HUES48 (cell line): ENCODE measurements around the gene UBFD1.
A peak's percentile ranks its signal among the peaks of the same experiment; 100 is the strongest.

Source experiments
- H3K27ac ChIP-seq: one replicate; pipeline ENCODE4 v1.7.0; 2013; ENCODE audit warnings: low read depth, low read length, inconsistent platforms
- H3K27me3 ChIP-seq: 2 replicates; pipeline ENCODE4 v1.6.1; 2013; ENCODE audit warnings: mild to moderate bottlenecking, low read length; ENCODE audit not compliant: control insufficient read depth, insufficient read depth
- H3K36me3 ChIP-seq: 2 replicates; pipeline ENCODE4 v1.6.1; 2013; ENCODE audit warnings: low read length; ENCODE audit not compliant: control insufficient read depth, insufficient read depth
- H3K4me1 ChIP-seq: 2 replicates; pipeline ENCODE4 v1.6.1; 2013; ENCODE audit warnings: mild to moderate bottlenecking, low read length; ENCODE audit not compliant: control insufficient read depth, insufficient read depth
- H3K4me3 ChIP-seq: 2 replicates; pipeline ENCODE4 v1.5.1; 2013; ENCODE audit warnings: mild to moderate bottlenecking, low read depth, low read length
- H3K9ac ChIP-seq: 2 replicates; pipeline ENCODE4 v1.6.1; 2013; ENCODE audit warnings: mild to moderate bottlenecking, low read depth, low read length, moderate library complexity
- H3K9me3 ChIP-seq: 2 replicates; pipeline ENCODE4 v1.6.1; 2013; ENCODE audit warnings: low read length; ENCODE audit not compliant: control insufficient read depth, insufficient read depth

Gene UBFD1

GRCh38 chr16:23549938-23550337 is 7.6 kb upstream of the UBFD1 start:
- Histone ChIP-seq H3K4me3 (no peak overlapping the region), H3K36me3 (peaks cover 77% of the 10 kb centered on the region), H3K27ac (no peak overlapping the region)

GRCh38 chr16:23552161-23552560 is 5.4 kb upstream of the UBFD1 start:
- H3K27me3 ChIP-seq, result no peaks in the 10 kb centered on the region
- H3K36me3 ChIP-seq, result peaks cover 55% of the 10 kb centered on the region
- H3K9me3 ChIP-seq, result no peaks in the 10 kb centered on the region
- no peak overlapping the region for H3K4me3 ChIP-seq
- H3K27ac ChIP-seq, result no peak overlapping the region
- H3K9ac ChIP-seq, result no peak overlapping the region
- H3K4me1 ChIP-seq, result no peaks in the 10 kb centered on the region

More at GRCh38 chr16:23549938-23550337, 7.6 kb upstream of the UBFD1 start:
- Histone ChIP-seq H3K9me3 (no peaks in the 10 kb centered on the region), H3K4me1 (no peaks in the 10 kb centered on the region), H3K27me3 (no peaks in the 10 kb centered on the region), H3K9ac (no peak overlapping the region)

GRCh38 chr16:23554536-23554935 is 3.0 kb upstream of the UBFD1 start:
- no peak overlapping the region for H3K27ac ChIP-seq

DNA sequence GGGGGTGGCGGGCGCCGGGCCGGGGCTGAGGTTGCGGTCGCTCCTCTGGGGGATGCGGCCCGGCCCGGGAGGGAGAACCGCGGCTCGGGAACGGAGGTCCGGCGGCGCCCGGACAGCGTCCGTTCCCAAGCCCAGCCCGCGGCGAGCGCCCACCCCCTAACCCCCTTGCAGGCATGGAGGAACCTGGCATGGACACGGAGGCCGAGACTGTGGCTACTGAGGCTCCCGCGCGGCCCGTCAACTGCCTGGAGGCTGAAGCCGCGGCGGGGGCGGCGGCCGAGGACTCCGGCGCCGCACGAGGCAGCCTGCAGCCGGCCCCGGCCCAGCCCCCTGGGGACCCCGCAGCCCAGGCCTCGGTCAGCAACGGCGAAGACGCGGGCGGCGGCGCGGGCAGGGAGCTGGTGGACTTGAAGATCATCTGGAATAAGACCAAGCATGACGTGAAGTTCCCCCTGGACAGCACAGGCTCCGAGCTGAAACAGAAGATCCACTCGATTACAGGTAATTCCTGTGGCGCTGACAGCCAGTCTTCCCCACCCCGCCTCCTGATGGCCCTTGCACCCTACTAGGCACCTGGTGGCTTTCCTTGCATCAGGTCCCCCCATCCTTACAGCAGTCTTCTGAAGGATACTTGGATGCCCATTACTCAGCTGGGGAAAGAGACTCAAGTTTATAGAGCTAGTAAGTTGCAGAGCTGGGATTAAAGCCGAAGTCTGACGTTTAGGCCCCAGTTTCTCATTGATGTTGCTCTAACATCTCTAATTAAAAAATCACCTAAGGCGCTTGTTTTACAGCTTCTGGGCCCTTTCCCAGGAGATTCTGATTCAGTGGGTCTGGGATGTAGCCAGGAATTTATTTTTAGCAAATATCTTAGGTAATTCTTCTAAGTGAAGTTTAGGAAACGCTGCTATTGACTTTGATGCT is 514 bp downstream of the UBFD1 start:
- H3K9me3 ChIP-seq, result no peaks in the 10 kb centered on the region

More at GRCh38 chr16:23554536-23554935, 3.0 kb upstream of the UBFD1 start:
- no peaks in the 10 kb centered on the region for H3K9me3 ChIP-seq
- H3K4me1 ChIP-seq, result no peaks in the 10 kb centered on the region
- H3K27me3 ChIP-seq, result no peaks in the 10 kb centered on the region
- H3K4me3 ChIP-seq, result no peak overlapping the region
- H3K9ac ChIP-seq, result no peak overlapping the region
- H3K36me3 ChIP-seq, result peaks cover 44% of the 10 kb centered on the region

DNA sequence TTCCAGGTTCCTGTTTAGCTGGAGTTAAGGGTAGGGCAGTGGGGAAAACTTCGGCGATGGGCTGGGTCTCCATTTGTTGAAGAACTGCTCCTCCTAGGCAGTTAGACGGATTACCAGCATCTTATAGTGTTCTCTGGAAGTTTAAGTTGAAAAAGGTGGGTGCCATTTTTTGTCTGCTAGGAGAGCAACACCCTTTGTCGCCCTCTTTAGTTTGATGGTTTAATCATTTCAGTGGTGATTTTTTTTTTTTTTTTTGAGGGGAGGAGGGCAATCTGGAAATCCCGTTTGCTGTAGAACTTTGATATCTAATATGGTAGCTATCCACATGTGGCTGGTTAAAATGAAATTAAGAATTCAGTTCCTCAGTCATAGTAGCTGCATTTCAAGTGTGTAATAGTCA is 4.1 kb downstream of the UBFD1 start:
- no peak overlapping the region for H3K9ac ChIP-seq
- no peak overlapping the region for H3K4me3 ChIP-seq
- no peaks in the 10 kb centered on the region for H3K4me1 ChIP-seq
- H3K27ac ChIP-seq, result no peak overlapping the region
- H3K36me3 ChIP-seq, result peaks cover 75% of the 10 kb centered on the region
- no peaks in the 10 kb centered on the region for H3K27me3 ChIP-seq
- H3K9me3 ChIP-seq, result no peaks in the 10 kb centered on the region

More for the DNA sequence above, 514 bp downstream of the UBFD1 start:
- Histone ChIP-seq H3K4me1 (no peaks in the 10 kb centered on the region), H3K9ac (peak overlapping the region; percentile 86), H3K27ac (peak overlapping the region; percentile 96), H3K27me3 (no peaks in the 10 kb centered on the region), H3K36me3 (peaks cover 46% of the 10 kb centered on the region), H3K4me3 (peak overlapping the region; percentile 80)

DNA sequence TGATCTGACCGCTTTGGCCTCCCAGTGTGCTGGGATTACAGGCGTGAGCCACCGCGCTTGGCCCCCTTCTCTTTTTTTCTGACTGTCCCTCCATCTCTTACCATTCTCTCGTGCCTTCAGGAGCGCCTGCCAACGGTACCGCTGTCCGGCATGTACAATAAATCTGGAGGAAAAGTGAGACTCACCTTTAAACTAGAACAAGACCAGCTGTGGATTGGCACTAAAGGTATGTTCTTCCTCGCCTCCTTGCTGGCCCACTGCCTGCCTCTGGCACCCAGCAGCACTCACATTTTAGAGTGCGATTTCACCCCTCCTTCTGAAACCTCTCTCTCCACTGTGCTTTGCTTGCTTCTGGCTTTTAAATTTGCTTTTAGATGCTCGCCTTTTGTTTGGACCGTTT is 5.0 kb downstream of the UBFD1 start:
- Histone ChIP-seq H3K9me3 (no peaks in the 10 kb centered on the region), H3K36me3 (peaks cover 85% of the 10 kb centered on the region), H3K9ac (no peak overlapping the region), H3K27me3 (no peaks in the 10 kb centered on the region), H3K4me1 (no peaks in the 10 kb centered on the region), H3K27ac (no peak overlapping the region), H3K4me3 (no peak overlapping the region)

- H3K4me3 ChIP-seq, result no peak overlapping the region
- H3K27me3 ChIP-seq, result no peaks in the 10 kb centered on the region
- H3K27ac ChIP-seq, result no peak overlapping the region
- no peak overlapping the region for H3K9ac ChIP-seq
- H3K9me3 ChIP-seq, result no peaks in the 10 kb centered on the region
- peaks cover 91% of the 10 kb centered on the region for H3K36me3 ChIP-seq
- H3K4me1 ChIP-seq, result no peaks in the 10 kb centered on the region
Observed at GRCh38 chr16:23563186-23563585, 5.7 kb downstream of the UBFD1 start.

- Histone ChIP-seq H3K4me3 (no peak overlapping the region), H3K4me1 (no peaks in the 10 kb centered on the region), H3K27me3 (no peaks in the 10 kb centered on the region), H3K27ac (no peak overlapping the region), H3K36me3 (peaks cover 97% of the 10 kb centered on the region), H3K9me3 (no peaks in the 10 kb centered on the region), H3K9ac (no peak overlapping the region)
Observed at GRCh38 chr16:23564575-23565363, 7.2 kb downstream of the UBFD1 start.

DNA sequence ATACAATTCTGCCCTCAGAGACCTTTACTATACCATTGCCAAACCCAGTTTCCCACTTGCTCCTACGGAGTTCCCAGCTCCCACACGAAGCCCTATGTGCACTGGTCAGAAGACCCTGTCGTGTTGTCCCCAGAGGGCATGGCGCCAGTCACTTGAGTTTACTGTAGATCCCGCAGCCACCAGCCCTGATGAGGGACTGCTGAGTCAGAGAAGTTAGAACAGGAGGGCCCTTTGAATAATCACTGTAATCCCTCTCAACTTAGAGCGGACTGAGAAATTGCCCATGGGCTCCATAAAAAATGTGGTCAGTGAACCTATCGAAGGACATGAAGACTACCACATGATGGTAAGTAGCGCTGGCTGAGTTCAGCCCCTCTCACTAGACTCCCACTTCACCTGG is 9.2 kb downstream of the UBFD1 start:
- Histone ChIP-seq H3K36me3 (peaks cover 97% of the 10 kb centered on the region), H3K4me3 (no peak overlapping the region)

DNA sequence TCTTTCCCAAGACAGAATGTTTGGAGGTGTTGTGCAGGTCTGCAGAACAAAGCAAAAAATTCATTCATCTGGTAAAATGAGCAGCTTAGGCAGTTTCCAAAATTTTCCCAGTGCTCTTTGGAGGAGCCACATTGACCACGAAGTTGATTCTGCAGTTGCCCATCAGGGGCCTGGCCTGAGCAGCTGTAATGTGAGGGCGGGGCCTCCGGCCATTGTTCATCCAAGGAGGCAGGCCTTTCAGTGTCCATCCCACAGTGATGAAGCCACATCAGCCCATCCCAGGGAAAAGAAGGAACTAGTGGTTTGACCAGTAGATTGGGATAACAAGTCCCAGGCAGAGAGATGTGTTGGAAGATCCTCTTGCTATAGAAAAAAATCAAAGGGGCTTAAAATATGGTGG is 10.1 kb downstream of the UBFD1 start:
- H3K27me3 ChIP-seq, result no peaks in the 10 kb centered on the region
- H3K4me3 ChIP-seq, result no peak overlapping the region
- no peak overlapping the region for H3K9ac ChIP-seq
- H3K36me3 ChIP-seq, result peaks cover 97% of the 10 kb centered on the region
- H3K4me1 ChIP-seq, result no peaks in the 10 kb centered on the region
- no peaks in the 10 kb centered on the region for H3K9me3 ChIP-seq
- no peak overlapping the region for H3K27ac ChIP-seq

More for the DNA sequence above, 9.2 kb downstream of the UBFD1 start:
- H3K27ac ChIP-seq, result no peak overlapping the region
- H3K27me3 ChIP-seq, result no peaks in the 10 kb centered on the region
- H3K9ac ChIP-seq, result no peak overlapping the region
- no peaks in the 10 kb centered on the region for H3K9me3 ChIP-seq
- no peaks in the 10 kb centered on the region for H3K4me1 ChIP-seq
